T-helper 2 cell treated with Interferon-gamma antibody and Interleukin-4, amounts not matched to agents 100 ng/mL and 5 ng/mL, for 36 hours (primary cell): ENCODE data around the gene KNDC1. TPM values are rescaled to one million over a fixed set of nuclear protein-coding genes. Genes with fewer than 3 reads are reported as not detected.
"Not testable (repeated sequence)": the region's sequence is repeated elsewhere in the genome, so short reads cannot be mapped to it uniquely, and the experiment has no call there.

Source experiments
- intact Hi-C: fragments of 100-400 bp; cut with micrococcal nuclease; formaldehyde crosslinking; loops from one replicate; pipeline ENCODE4 v1.15.1; 2023
- total RNA-seq: library from RNA; stranded (reverse); gene quantifications from 2 replicates; pipeline ENCODE4 v1.2.3, GENCODE V29; 2022

KNDC1 gene
- total RNA-seq, 1 donor from 2014 or later, result 0.57 TPM

- intact Hi-C loops, result no loop called here
These were observed 58.9 kb downstream of the KNDC1 start for GRCh38 chr10:133218891-133219290.

- intact Hi-C loops, result no loop called here
These were observed 59.8 kb downstream of the KNDC1 start for GRCh38 chr10:133219782-133220181.

GRCh38 chr10:133221331-133221730 lies 61.3 kb downstream of the KNDC1 start:
- intact Hi-C loops, result no loop called here

GRCh38 chr10:133221756-133222155 lies 61.7 kb downstream of the KNDC1 start:
- intact Hi-C loops, result not testable (repeated sequence)

- intact Hi-C loops, result no loop called here
These were observed 64.1 kb downstream of the KNDC1 start for GRCh38 chr10:133224076-133224475.

- intact Hi-C loops, result loop anchor here (5.0 kb wide), 1 partner anchor 83 kb away; no protein-coding TSS in a partner anchor
These were observed 64.8 kb downstream of the KNDC1 start for GRCh38 chr10:133224756-133225372.

- intact Hi-C loops, result loop anchor here (5.0 kb wide), 1 partner anchor 83 kb away; no protein-coding TSS in a partner anchor
These were observed 65.7 kb downstream of the KNDC1 start for GRCh38 chr10:133225707-133226191.

- intact Hi-C loops, result loop anchor here (5.0 kb wide), 1 partner anchor 84 kb away; no protein-coding TSS in a partner anchor
These were observed 66.3 kb downstream of the KNDC1 start for GRCh38 chr10:133226251-133226808.

GRCh38 chr10:133227256-133227655 lies 67.2 kb downstream of the KNDC1 start:
- intact Hi-C loops, result loop anchor here (5.0 kb wide), 1 partner anchor 85 kb away; no protein-coding TSS in a partner anchor

GRCh38 chr10:133229265-133230043 lies 69.4 kb downstream of the KNDC1 start:
- intact Hi-C loops, result loop anchor here (5.0 kb wide), 1 partner anchor 87 kb away; no protein-coding TSS in a partner anchor

- intact Hi-C loops, result no loop called here
These were observed 70.0 kb downstream of the KNDC1 start, which contains the start of gene UTF1 for GRCh38 chr10:133230044-133230361. Gene UTF1, plus strand, starts transcription at chr10:133230217. Its CDS starts 72 bp downstream, at chr10:133230289.

GRCh38 chr10:133230387-133231195 lies 70.6 kb downstream of the KNDC1 start:
- intact Hi-C loops, result no loop called here

GRCh38 chr10:133231244-133231945 lies 71.4 kb downstream of the KNDC1 start:
- intact Hi-C loops, result no loop called here

GRCh38 chr10:133231946-133232574 lies 72.0 kb downstream of the KNDC1 start:
- intact Hi-C loops, result no loop called here

GRCh38 chr10:133234796-133235195 lies 74.8 kb downstream of the KNDC1 start:
- intact Hi-C loops, result not testable (repeated sequence)

GRCh38 chr10:133235265-133235855 lies 75.3 kb downstream of the KNDC1 start:
- intact Hi-C loops, result no loop called here

- intact Hi-C loops, result no loop called here
These were observed 75.9 kb downstream of the KNDC1 start for GRCh38 chr10:133235932-133236331.

- intact Hi-C loops, result no loop called here
These were observed 76.6 kb downstream of the KNDC1 start for GRCh38 chr10:133236401-133237240.

- intact Hi-C loops, result no loop called here
These were observed 77.2 kb downstream of the KNDC1 start for GRCh38 chr10:133237241-133237587.
